Naive thymus-derived CD4-positive, alpha-beta T cell (primary cell): ENCODE results near the gene TERT. TPM values are rescaled to one million over a fixed set of nuclear protein-coding genes. Genes with fewer than 3 reads are reported as not detected.

Source experiments
- ATAC-seq: fragments of 150-1000 bp; cut with Tn5 transposase; 2 replicates; pipeline ENCODE4 v1.10.0; 2021; ENCODE audit warnings: mild to moderate bottlenecking, moderate library complexity
- CTCF ChIA-PET: fragments of 350-600 bp; sonication (Branson Sonifier 250); formaldehyde crosslinking; loops from one replicate; lab custom pipeline; 2021; ENCODE audit warnings: antibody characterized with exemption; lab: Charles Lee
- POLR2A ChIA-PET: fragments of 350-600 bp; sonication (Branson Sonifier 250); formaldehyde crosslinking; loops from one replicate; lab custom pipeline; 2021; ENCODE audit warnings: antibody characterized with exemption, inconsistent platforms; lab: Charles Lee
- DNase-seq, 9 donors: peaks; one replicate each; pipeline versions ENCODE4 v3.0.0 to v3.0.0-alpha.2; 2020 to 2022; ENCODE audit warnings: mixed read lengths in 1 of 9
- H3K27ac ChIP-seq: one replicate; pipeline ENCODE4 v1.7.0; 2013; ENCODE audit warnings: mild to moderate bottlenecking, low read depth, low read length, moderate library complexity
- H3K27me3 ChIP-seq, 2 donors: one replicate each; pipeline ENCODE4 v1.7.0; 2013; ENCODE audit warnings: low read length in 2 of 2, mild to moderate bottlenecking in 2 of 2, moderate library complexity in 2 of 2; ENCODE audit not compliant: control insufficient read depth in 2 of 2, insufficient read depth in 2 of 2
- H3K36me3 ChIP-seq, 3 experiments: 1 replicate in 2 of 3; 2 replicates in 1 of 3; pipeline ENCODE4 v1.7.0; 2013; ENCODE audit warnings: low read length in 3 of 3, mild to moderate bottlenecking in 3 of 3, moderate library complexity in 1 of 3; ENCODE audit not compliant: insufficient read depth in 3 of 3, control insufficient read depth in 2 of 3
- H3K4me1 ChIP-seq, 2 donors: one replicate each; pipeline ENCODE4 v1.7.0; 2013; ENCODE audit warnings: low read length in 2 of 2, mild to moderate bottlenecking in 2 of 2, moderate library complexity in 1 of 2; ENCODE audit not compliant: control insufficient read depth in 2 of 2, insufficient read depth in 2 of 2
- H3K4me3 ChIP-seq: 2 replicates; pipeline ENCODE4 v1.7.0; 2013; ENCODE audit warnings: mild to moderate bottlenecking, low read length
- H3K9me3 ChIP-seq, 3 experiments: 1 replicate in 2 of 3; 2 replicates in 1 of 3; pipeline ENCODE4 v1.7.0; 2013; ENCODE audit warnings: low read length in 3 of 3; ENCODE audit not compliant: control insufficient read depth in 2 of 3
- H3K27ac Mint-ChIP-seq, 9 donors: one replicate each; pipeline ENCODE4 v1.8.0; 2020 to 2022; ENCODE audit warnings: mixed read lengths in 9 of 9, mild to moderate bottlenecking in 8 of 9, moderate library complexity in 5 of 9, inconsistent platforms in 2 of 9
- H3K27me3 Mint-ChIP-seq, 5 donors: one replicate each; pipeline ENCODE4 v1.8.0; 2021 to 2022; ENCODE audit warnings: mixed read lengths in 5 of 5, mild to moderate bottlenecking in 1 of 5
- H3K36me3 Mint-ChIP-seq, 5 donors: one replicate each; pipeline ENCODE4 v1.8.0; 2020 to 2022; ENCODE audit warnings: mixed read lengths in 5 of 5, mild to moderate bottlenecking in 3 of 5, inconsistent platforms in 1 of 5
- H3K4me1 Mint-ChIP-seq, 7 donors: one replicate each; pipeline ENCODE4 v1.8.0; 2020 to 2022; ENCODE audit warnings: mixed read lengths in 7 of 7, mild to moderate bottlenecking in 3 of 7, inconsistent platforms in 1 of 7
- H3K4me3 Mint-ChIP-seq, 10 donors: one replicate each; pipeline ENCODE4 v1.8.0; 2020 to 2022; ENCODE audit warnings: mild to moderate bottlenecking in 10 of 10, mixed read lengths in 10 of 10, moderate library complexity in 6 of 10, inconsistent platforms in 2 of 10
- H3K9me3 Mint-ChIP-seq, 11 donors: one replicate each; pipeline ENCODE4 v1.8.0; 2020 to 2022; ENCODE audit warnings: mixed read lengths in 11 of 11, mild to moderate bottlenecking in 4 of 11, inconsistent platforms in 1 of 11, moderate library complexity in 1 of 11
- intact Hi-C, 2 donors: fragments of 100-400 bp; cut with micrococcal nuclease; formaldehyde crosslinking; loops; one replicate each; pipeline ENCODE4 v1.15.1; 2023
- polyA plus RNA-seq, 2 donors: library from polyadenylated mRNA; unstranded; fragments of 300-500 nt; fragmentation: Illumina TruSeq; gene quantifications; one replicate each; pipeline ENCODE4 v1.2.3, GENCODE V29; 2021
- total RNA-seq, 6 experiments: library from RNA in 5 of 6; stranded (reverse) in 5 of 6; gene quantifications; 1 replicate in 5 of 6; 2 replicates in 1 of 6; pipeline ENCODE4 v1.2.3 and lab custom pipeline; 2021 to 2026

Gene TERT
- total and polyA plus RNA-seq, 7 experiments from 2014 or later, result 0.13 to 3.3 (median 1.3) TPM; not detected in 1

DNA sequence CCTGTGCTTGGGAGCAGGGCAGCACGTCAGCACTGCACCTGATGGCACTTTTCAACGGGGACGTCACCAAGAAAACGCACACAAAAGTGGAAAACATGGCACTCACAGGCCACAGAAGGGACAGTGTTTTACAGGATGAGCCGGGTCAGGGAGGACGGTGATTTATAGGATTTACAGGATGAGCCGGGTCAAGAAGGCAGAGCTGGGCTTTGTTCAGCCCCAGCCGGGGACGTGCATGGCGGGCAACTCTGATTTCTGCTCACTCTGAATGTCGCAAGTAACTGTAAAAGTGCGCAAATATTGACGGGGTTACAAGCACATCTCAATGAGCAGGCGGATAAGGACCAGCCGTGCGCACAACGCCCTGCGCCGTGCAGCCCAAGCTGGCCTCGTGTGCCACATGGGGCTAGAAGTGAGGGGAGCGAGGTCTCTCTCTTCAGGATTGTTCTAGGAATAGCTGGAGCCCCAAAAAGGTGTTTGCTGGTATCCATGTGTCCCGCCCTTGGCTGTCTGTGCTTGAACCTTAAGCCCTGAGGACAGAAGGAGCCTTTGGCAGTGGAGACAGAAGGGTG is 53.3 kb downstream of the TERT start:
- no peak for ATAC-seq
- Histone ChIP-seq H3K36me3 (no peaks in the 10 kb centered on the region), H3K27me3 (no peaks in the 10 kb centered on the region), H3K4me3 (no peak overlapping the region), H3K9me3 (peaks cover 0 to 2% (median 0%) of the 10 kb centered on the region in 3 experiments), H3K27ac (no peak overlapping the region), H3K4me1 (no peaks in the 10 kb centered on the region)
- POLR2A ChIA-PET, result no interaction called here
- Mint-ChIP-seq H3K9me3 (peaks cover 0 to 3% (median 0%) of the 10 kb centered on the region in 11 donors), H3K36me3 (no peaks in the 10 kb centered on the region), H3K4me1 (no peaks in the 10 kb centered on the region), H3K27ac (no peak overlapping the region), H3K4me3 (no peak overlapping the region), H3K27me3 (peaks cover 0 to 4% (median 0%) of the 10 kb centered on the region in 5 donors)
- DNase-seq, result no peak
- intact Hi-C loops, result no loop called here
- CTCF ChIA-PET, result no interaction called here

DNA sequence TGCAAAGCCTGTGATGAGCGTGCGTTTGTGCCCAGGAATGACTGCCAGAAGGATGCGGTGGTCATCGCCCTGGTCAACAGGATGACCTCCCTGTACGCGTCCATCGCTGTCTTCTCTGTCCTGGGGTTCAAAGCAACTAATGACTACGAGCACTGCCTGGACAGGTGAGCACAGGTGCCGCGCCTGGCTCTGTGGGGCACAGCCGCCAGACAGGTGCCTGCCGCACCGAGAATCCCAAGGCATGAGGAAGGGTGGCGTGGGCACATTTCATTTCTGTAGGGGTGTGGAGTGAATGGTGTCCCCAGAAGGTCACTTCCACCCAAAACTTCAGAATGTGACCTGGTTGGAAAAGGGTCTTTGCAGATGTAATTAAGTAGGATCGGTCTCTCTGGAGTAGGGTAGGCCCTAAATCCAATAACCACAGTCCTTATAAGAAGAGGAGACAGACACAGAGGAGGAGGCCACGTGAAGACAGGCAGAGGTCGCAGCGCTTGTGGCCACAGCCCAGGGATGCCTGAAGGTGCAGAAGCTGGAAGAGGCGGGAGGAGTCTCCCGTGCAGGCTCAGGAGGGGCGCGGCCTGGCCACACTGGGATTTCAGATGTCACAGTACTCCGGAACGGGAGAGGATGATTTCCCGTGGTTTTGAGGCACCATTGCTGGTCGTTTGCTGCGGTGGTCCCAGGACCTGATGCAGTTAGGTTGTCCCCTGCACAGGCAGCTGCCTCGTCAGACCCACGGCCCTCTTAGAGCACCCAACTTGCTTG is 54.2 kb downstream of the TERT start:
- H3K9me3 ChIP-seq, result peaks cover 0 to 11% (median 0%) of the 10 kb centered on the region in 3 experiments
- Mint-ChIP-seq H3K27ac (no peak overlapping the region), H3K4me1 (no peaks in the 10 kb centered on the region), H3K36me3 (peaks cover 0 to 6% (median 4%) of the 10 kb centered on the region in 5 donors), H3K27me3 (peaks cover 0 to 8% (median 0%) of the 10 kb centered on the region in 5 donors), H3K4me3 (no peak overlapping the region), H3K9me3 (peaks cover 3 to 11% (median 7%) of the 10 kb centered on the region in 11 donors)
- H3K36me3 ChIP-seq, result no peaks in the 10 kb centered on the region
- H3K4me3 ChIP-seq, result no peak overlapping the region
- H3K27ac ChIP-seq, result no peak overlapping the region
- DNase-seq (no peak), ATAC-seq (no peak)
- POLR2A ChIA-PET, result no interaction called here
- intact Hi-C loops, result no loop called here
- no peaks in the 10 kb centered on the region for H3K4me1 ChIP-seq
- CTCF ChIA-PET, result no interaction called here
- H3K27me3 ChIP-seq, result no peaks in the 10 kb centered on the region

DNA sequence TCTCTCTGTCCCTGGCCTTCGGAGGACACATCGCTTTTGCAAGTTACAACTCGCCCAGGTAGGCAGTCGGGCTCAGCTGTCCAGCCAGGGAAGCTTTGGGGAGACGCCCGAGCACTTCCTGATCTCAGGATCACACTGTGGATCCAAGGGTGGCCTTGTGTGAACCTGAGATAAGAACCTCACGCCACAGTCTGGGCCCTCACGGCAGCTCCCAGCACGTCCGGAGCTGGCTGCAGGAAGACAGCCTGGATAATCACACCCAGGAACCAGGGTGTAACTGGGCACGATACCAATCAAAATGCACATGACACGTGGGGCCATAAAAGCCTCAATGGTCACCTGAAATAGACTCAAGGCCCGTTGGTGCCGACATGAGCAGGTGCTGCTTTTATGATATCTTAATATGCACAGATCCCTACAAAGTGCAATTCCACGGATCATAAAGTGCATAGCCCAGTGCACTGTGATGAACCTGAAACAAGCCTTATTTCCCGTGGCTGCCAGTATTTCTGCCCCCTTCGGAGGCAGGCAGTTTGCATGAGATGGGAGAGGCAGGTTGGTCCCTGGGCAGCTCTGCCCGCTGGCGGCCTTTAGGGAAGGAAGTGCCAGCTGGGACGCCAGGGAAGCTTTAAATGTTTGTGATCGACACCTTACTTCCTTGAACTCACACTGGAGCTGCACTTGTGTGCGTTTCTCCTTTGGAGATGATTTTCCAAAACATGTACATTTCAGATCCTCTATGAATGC is 55.2 kb downstream of the TERT start:
- POLR2A ChIA-PET, result no interaction called here
- peaks cover 6 to 14% (median 9%) of the 10 kb centered on the region in 11 donors for H3K9me3 Mint-ChIP-seq

DNA sequence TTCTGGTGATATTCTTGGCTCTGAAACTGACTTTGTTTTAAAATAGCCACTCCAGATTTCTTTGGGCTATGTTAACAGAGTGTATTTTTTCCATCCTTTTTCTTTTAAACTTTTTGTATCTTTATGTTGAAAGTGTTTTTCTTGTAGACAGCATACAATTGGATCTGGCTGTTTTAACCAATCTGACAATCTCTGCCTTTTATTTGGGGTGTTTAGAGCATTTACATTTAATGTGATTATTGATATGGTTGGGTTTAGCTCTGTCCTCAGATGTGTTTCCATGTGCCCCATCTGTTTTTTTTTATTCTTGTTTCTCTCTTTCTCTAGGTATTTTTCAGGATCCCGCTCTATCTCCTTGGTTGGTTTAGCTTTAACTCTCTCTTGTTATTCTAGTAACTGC is 59.0 kb downstream of the TERT start:
- H3K4me1 ChIP-seq, result no peaks in the 10 kb centered on the region
- ChIA-PET CTCF (no interaction called here), POLR2A (no interaction called here)
- H3K36me3 Mint-ChIP-seq, result peaks cover 0 to 6% (median 4%) of the 10 kb centered on the region in 5 donors
- ATAC-seq (no peak), DNase-seq (no peak)
- intact Hi-C loops, result no loop called here
- no peak overlapping the region for H3K27ac ChIP-seq
- no peak overlapping the region for H3K27ac Mint-ChIP-seq
- no peaks in the 10 kb centered on the region for H3K27me3 ChIP-seq
- no peak overlapping the region for H3K4me3 ChIP-seq
- peaks cover 0 to 6% (median 0%) of the 10 kb centered on the region in 5 donors for H3K27me3 Mint-ChIP-seq
- H3K9me3 ChIP-seq, result peaks cover 0 to 19% (median 0%) of the 10 kb centered on the region in 3 experiments
- no peak overlapping the region for H3K4me3 Mint-ChIP-seq
- no peaks in the 10 kb centered on the region for H3K4me1 Mint-ChIP-seq
- H3K36me3 ChIP-seq, result no peaks in the 10 kb centered on the region
- peaks cover 6 to 14% (median 9%) of the 10 kb centered on the region in 11 donors for H3K9me3 Mint-ChIP-seq

More for the DNA sequence above, 55.2 kb downstream of the TERT start:
- no peaks in the 10 kb centered on the region for H3K27me3 ChIP-seq
- H3K4me3 ChIP-seq, result no peak overlapping the region
- H3K4me3 Mint-ChIP-seq, result no peak overlapping the region
- H3K27me3 Mint-ChIP-seq, result peaks cover 0 to 8% (median 0%) of the 10 kb centered on the region in 5 donors
- DNase-seq, result no peak
- no peaks in the 10 kb centered on the region for H3K4me1 Mint-ChIP-seq
- intact Hi-C loops, result no loop called here
- H3K9me3 ChIP-seq, result peaks cover 0 to 19% (median 0%) of the 10 kb centered on the region in 3 experiments
- no peaks in the 10 kb centered on the region for H3K4me1 ChIP-seq
- CTCF ChIA-PET, result no interaction called here
- no peaks in the 10 kb centered on the region for H3K36me3 ChIP-seq
- no peak for ATAC-seq
- H3K27ac ChIP-seq, result no peak overlapping the region
- H3K36me3 Mint-ChIP-seq, result peaks cover 0 to 6% (median 4%) of the 10 kb centered on the region in 5 donors
- H3K27ac Mint-ChIP-seq, result no peak overlapping the region

DNA sequence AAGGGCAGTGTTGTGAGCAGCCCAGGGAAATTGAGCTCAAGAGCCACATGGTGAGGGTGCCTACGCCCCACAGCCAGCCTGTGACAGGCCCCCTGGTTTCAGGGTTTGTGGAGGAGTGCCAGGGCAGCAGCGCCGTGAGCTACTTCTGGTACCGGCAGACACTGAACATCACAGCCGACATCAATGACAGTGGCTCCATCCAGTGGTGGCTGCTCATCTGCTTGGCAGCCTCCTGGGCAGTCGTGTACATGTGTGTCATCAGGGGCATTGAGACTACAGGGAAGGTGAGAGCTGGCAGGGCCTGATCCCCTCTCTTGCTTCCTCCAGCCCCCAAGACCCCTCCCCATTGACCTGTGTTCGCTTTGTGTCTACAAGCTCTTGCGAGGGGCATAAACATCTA is 59.5 kb downstream of the TERT start:
- Histone ChIP-seq H3K27ac (no peak overlapping the region), H3K4me1 (no peaks in the 10 kb centered on the region), H3K4me3 (no peak overlapping the region), H3K9me3 (peaks cover 0 to 19% (median 0%) of the 10 kb centered on the region in 3 experiments), H3K27me3 (no peaks in the 10 kb centered on the region), H3K36me3 (no peaks in the 10 kb centered on the region)
- ATAC-seq (no peak), DNase-seq (no peak)
- ChIA-PET CTCF (no interaction called here), POLR2A (no interaction called here)
- peaks cover 0 to 5% (median 0%) of the 10 kb centered on the region in 5 donors for H3K27me3 Mint-ChIP-seq
- H3K4me3 Mint-ChIP-seq, result no peak overlapping the region
- peaks cover 0 to 6% (median 4%) of the 10 kb centered on the region in 5 donors for H3K36me3 Mint-ChIP-seq
- H3K9me3 Mint-ChIP-seq, result peaks cover 6 to 14% (median 9%) of the 10 kb centered on the region in 11 donors
- peaks cover 0 to under 1% (median 0%) of the 10 kb centered on the region in 7 donors for H3K4me1 Mint-ChIP-seq
- H3K27ac Mint-ChIP-seq, result no peak overlapping the region
- intact Hi-C loops, result no loop called here

DNA sequence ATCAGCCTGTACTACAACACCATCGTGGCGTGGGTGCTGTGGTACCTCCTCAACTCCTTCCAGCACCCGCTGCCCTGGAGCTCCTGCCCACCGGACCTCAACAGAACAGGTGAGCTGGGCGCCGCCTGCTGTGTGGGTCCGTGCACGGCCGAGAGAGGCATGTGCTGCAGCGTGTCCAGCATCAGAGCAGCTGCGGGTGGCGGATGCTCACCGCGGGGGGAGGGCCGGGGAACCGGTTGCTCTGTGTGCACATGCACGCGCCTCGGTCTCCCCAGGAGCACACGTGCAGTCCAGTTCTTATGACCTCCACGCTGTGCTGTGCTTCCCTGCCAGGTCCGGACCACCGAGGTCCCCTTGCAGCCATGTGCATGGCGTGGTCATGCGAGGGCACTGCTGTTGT is 62.1 kb downstream of the TERT start:
- Histone ChIP-seq H3K27ac (no peak overlapping the region), H3K4me3 (no peak overlapping the region), H3K9me3 (peaks cover 0 to 19% (median 0%) of the 10 kb centered on the region in 3 experiments), H3K27me3 (no peaks in the 10 kb centered on the region), H3K4me1 (no peaks in the 10 kb centered on the region), H3K36me3 (no peaks in the 10 kb centered on the region)
- H3K9me3 Mint-ChIP-seq, result peaks cover 6 to 14% (median 9%) of the 10 kb centered on the region in 11 donors
- intact Hi-C loops, result no loop called here
- ChIA-PET CTCF (no interaction called here), POLR2A (no interaction called here)
- H3K4me3 Mint-ChIP-seq, result no peak overlapping the region
- peaks cover 0 to 11% (median 6%) of the 10 kb centered on the region in 7 donors for H3K4me1 Mint-ChIP-seq
- H3K36me3 Mint-ChIP-seq, result peaks cover 0 to 6% (median 4%) of the 10 kb centered on the region in 5 donors
- peaks cover 0 to 17% (median 7%) of the 10 kb centered on the region in 5 donors for H3K27me3 Mint-ChIP-seq
- H3K27ac Mint-ChIP-seq, result no peak overlapping the region
- no peak for ATAC-seq
- no peak for DNase-seq
